Spleen (tissue), 7 donors: ENCODE results near the gene PPP2R5E.

ENCODE experiments used
- CTCF ChIP-seq, 11 experiments: fragments of 200-600 bp in 7 of 11; fragments of 450-650 bp in 4 of 11; sonication (generic) in 4 of 11; IDR thresholded peaks in 8 of 11; conservative IDR thresholded peaks in 3 of 11; 1 replicate in 7 of 11; 2 replicates in 4 of 11; pipeline versions ENCODE4 v1.4.0 to v1.8.0; 2016 to 2021; ENCODE audit warnings: antibody characterized with exemption in 11 of 11, inconsistent platforms in 4 of 11, mild to moderate bottlenecking in 1 of 11
- POLR2A ChIP-seq, 3 donors: fragments of 450-650 bp; IDR thresholded peaks; one replicate each; pipeline ENCODE4 v1.5.1; 2017; ENCODE audit warnings: antibody characterized with exemption in 3 of 3, mild to moderate bottlenecking in 1 of 3
- donor health status: DM: no; HTN: no; CAD: no; lungs with moderate emphysema.
- donor health status: DM: no; HTN: no; CAD: no.
- donor health status: DM: no; HTN: no; CAD: no.

DNA sequence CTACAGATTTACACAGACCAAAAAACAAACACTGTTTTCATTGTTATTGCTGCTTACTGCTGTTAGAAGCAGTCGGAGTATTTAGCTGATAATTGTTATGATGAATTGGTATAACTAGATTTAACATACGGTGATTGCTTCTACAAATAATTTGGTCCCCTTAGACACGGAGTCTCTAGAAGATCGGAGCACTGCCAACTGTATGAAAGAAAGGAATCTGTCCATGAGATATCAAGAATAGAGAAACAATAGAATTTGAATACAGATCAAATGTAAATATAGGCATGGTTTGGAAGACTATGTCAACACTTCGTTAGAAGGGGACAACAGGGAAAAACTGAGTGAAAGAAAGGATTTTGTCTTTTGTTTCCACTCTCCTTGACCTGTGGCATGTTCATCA is 110.9 kb downstream of the PPP2R5E start:
- TF ChIP-seq POLR2A (IDR thresholded peaks at IDR 0.05) (no peak), CTCF (IDR thresholded peaks at IDR 0.05 in 8 of 11, conservative IDR thresholded peaks at IDR 0.05 in 3 of 11) (no peak)
